ENCODE measurements around the gene CTCF.

CTCF gene

DNA sequence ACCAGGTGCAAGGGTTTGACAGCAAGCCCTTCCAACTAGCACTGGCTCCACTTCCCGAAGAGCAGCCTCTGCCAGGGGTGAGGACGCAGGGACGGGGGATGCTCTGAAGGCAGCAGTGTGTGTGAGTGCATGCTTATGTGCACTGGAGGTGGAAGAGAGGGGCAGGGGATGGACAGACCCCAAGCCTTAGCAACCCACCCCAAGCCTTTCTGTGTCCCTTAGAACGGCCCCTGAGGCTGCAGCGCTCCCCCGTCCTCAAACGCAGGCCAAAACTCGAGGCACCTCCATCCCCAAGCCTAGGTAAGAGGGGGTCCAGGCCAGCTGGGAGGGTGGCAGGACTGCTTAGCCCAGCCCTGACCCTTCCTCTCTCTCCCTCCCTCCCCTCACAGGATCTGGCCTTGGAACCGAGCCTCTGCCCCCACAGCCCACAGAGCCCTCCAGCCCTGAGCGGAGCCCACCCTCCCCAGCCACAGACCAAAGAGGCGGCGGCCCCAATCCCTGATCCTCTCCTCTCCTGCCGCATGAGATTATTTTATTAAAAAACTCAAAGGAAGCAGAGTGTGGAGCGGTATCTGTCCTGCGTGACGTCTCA, 94.8 kb downstream of the CTCF start:
- no peaks in the 10 kb centered on the region for H3K9me3 Mint-ChIP-seq
- DNase-seq (no peak), ATAC-seq (replicated peaks) (no peak)
- H3K27me3 Mint-ChIP-seq = no peaks in the 10 kb centered on the region
- peaks cover 17 to 22% of the 10 kb centered on the region in 2 donors for H3K4me1 Mint-ChIP-seq (ENCODE audit: low read depth in 2 of 2)
- H3K27ac Mint-ChIP-seq = peak overlapping the region in 1 of 2 donors; percentile 96
- no peak overlapping the region for H3K4me3 Mint-ChIP-seq
- peaks cover 44% of the 10 kb centered on the region for H3K36me3 Mint-ChIP-seq (ENCODE audit: insufficient read depth)

DNA sequence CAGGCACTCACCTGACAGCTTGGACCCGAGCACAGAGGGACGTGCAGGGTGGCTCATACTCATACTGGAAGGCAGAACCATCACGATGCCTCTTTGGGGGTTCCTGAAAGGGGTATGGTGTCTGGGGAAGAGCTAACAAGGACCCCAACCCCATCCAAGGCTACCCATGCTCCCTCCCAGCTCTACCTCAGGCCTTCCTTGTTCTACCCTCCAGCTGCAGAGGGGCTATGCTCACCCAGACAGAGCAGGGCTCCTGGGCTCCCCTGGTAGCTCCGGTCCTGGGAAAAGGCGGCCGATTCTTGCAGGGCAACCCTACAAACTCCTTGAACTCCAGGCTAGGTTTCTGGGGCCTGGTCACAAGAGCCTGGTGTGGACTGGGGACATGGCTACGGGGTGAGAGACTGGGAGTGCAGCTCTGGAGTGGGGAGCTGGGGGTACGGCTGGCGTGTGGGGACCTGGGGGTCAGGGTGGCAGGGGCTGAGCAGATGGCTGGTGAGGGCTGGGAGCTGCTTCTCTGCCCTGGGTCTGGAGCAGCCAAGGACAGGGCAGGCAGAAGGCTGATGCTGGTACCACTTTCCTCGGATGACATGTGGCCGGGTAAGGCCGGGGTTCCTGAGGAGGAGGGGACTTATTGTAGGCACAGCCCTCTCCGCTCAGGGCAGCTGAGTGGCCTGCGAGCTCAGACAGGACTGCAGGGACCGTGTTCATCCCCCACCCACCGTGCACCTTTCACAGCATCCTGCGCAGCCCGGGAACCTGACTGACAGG, 95.6 kb downstream of the CTCF start:
- Mint-ChIP-seq H3K9me3 (no peaks in the 10 kb centered on the region), H3K27ac (peak overlapping the region in 1 of 2 donors; percentile 96), H3K36me3 (ENCODE audit: insufficient read depth) (peaks cover 41% of the 10 kb centered on the region), H3K27me3 (no peaks in the 10 kb centered on the region), H3K4me1 (ENCODE audit: low read depth in 2 of 2) (peaks cover 17 to 22% of the 10 kb centered on the region in 2 donors), H3K4me3 (peak overlapping the region; percentile 88 to 92)
- ATAC-seq (replicated peaks) (no peak), DNase-seq (no peak)

DNA sequence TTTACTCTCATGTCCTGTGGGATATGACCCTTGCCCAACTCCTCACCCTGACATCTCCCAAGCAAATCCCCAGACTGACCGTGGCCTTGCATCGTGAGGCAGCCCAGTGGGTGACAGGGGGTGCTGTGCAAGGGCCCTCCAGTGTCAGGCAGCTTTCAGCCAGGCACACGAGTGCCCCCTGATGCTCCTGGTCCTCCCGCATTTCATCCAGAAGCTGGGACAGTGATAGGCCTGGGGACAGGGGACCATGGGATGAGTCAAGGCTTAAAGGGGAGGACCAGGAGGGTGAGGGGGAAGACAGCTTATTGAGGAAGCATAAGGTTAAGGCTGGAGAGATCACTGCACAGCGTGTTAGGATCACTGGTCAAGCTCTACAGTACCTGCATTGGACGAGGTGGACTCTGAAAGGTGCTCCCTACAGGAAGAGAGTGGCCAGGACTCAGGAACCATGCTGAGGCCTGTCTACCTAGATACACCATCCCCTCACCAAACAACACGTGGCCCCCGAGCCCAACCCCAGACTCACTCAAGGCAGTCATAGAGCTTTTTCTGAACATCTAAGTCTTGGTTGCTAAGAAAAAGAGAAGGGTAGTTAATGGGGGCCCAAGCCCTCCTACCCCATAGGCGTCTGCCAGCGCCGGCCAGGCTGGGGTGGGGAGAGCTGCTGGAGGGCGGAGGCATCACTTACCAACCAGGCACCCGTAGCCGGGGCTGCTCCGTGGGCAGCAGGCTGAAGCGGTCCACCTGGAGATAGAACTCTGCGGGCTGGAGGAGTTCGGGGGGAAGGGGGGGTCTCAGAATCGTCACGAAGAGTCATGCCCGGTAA, 96.7 kb downstream of the CTCF start:
- no peaks in the 10 kb centered on the region for H3K9me3 Mint-ChIP-seq
- H3K36me3 Mint-ChIP-seq (ENCODE audit: insufficient read depth) = peaks cover 38% of the 10 kb centered on the region
- DNase-seq (no peak), ATAC-seq (replicated peaks) (no peak)
- peak overlapping the region; percentile 88 to 92 for H3K4me3 Mint-ChIP-seq
- peak overlapping the region; percentile 91 to 96 for H3K27ac Mint-ChIP-seq
- H3K4me1 Mint-ChIP-seq (ENCODE audit: low read depth in 2 of 2) = peaks cover 17 to 22% of the 10 kb centered on the region in 2 donors
- H3K27me3 Mint-ChIP-seq = no peaks in the 10 kb centered on the region

DNA sequence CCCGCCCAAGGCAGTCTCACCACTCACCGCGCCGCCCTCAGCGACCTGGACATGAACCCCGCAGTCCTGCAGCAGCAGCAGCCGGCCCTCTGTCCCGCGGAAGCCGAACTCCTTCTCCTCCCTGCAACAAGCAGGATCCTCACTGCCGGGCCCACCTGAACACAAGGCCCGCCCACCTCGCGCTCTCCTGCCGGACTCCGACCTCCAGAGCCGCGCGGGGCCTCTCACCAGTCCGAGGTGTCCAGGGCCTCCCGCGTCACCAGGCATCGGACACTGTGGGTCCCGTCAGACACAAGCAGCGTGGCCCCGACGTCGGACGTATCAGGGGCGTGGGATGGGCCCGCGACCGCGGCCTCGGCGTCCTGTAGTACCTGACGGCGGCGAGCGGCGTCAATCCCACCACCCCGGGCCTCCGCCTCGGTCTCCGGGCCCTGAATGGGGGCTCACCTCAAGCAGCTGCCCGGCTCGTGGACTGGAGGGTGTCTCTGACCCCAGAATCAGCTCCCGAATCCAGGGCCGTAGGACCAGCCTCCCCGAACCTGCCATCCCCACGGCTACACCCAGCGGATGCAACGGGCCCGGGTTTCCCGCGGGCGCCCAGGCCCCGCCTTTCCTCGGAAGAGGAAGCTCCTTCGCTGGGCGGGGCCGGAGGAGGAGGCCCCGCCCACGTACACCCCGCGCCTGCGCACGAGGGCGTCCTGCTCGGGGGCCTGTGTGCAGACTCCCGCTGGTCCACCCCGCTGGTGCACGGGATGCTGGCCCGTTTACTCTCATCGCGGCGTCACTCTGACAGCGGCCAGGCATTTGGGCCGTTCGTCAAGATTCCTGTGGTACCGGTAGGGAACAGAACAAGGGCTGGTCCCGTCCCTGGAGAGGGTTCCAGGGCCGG, 97.6 kb downstream of the CTCF start, which contains the start of gene ACD:
Gene ACD, minus strand, starts transcription at position 586 of the 889 bp plus-strand sequence. Its CDS starts 40 bp downstream, at position 546.
- no peaks in the 10 kb centered on the region for H3K9me3 Mint-ChIP-seq
- no peaks in the 10 kb centered on the region for H3K27me3 Mint-ChIP-seq
- peaks cover 40% of the 10 kb centered on the region for H3K36me3 Mint-ChIP-seq (ENCODE audit: insufficient read depth)
- H3K27ac Mint-ChIP-seq = peak within 1 kb of the TSS; percentile 91 to 96
- DNase-seq = peak; percentile 90 to 94 (median 93)
- peak within 1 kb of the TSS; percentile 88 to 92 for H3K4me3 Mint-ChIP-seq
- ATAC-seq (replicated peaks) = peak; percentile 60
- peaks cover 17 to 22% of the 10 kb centered on the region in 2 donors for H3K4me1 Mint-ChIP-seq (ENCODE audit: low read depth in 2 of 2)

DNA sequence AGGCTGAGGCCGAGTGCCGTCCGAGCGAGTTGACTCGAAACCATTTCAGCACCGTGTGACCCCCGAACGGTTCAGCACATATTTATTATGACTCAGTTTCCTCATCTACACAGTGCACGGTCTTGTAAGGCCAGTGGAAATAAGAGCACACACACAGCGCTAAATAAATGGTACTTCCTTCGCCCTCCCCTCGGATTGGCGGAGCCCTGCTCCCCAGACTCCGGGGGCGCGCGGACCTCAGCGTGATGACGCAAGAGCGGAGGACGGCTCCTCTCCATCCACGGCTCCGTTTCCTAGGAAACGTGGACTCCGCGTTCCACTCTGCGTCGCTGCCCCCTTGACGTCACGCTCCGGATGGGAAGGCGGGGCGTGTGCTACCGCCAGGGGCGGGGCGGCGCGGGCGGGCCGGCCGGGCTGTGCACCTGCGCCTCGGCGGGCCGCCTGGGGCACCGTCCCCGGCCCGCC, 98.3 kb downstream of the CTCF start, which contains the start of gene PARD6A:
Gene PARD6A, plus strand, starts transcription at position 397 of the 465 bp plus-strand sequence. CDS start 79 bp downstream, outside the sequence.
- DNase-seq = peak; percentile 92 to 94 (median 94)
- Mint-ChIP-seq H3K9me3 (no peaks in the 10 kb centered on the region), H3K36me3 (ENCODE audit: insufficient read depth) (peaks cover 37% of the 10 kb centered on the region), H3K27me3 (no peaks in the 10 kb centered on the region), H3K4me3 (peak within 1 kb of the TSS; percentile 88 to 92), H3K27ac (peak within 1 kb of the TSS; percentile 91 to 96), H3K4me1 (ENCODE audit: low read depth in 2 of 2) (peaks cover 17 to 22% of the 10 kb centered on the region in 2 donors)
- peak; percentile 84 for ATAC-seq (replicated peaks)

DNA sequence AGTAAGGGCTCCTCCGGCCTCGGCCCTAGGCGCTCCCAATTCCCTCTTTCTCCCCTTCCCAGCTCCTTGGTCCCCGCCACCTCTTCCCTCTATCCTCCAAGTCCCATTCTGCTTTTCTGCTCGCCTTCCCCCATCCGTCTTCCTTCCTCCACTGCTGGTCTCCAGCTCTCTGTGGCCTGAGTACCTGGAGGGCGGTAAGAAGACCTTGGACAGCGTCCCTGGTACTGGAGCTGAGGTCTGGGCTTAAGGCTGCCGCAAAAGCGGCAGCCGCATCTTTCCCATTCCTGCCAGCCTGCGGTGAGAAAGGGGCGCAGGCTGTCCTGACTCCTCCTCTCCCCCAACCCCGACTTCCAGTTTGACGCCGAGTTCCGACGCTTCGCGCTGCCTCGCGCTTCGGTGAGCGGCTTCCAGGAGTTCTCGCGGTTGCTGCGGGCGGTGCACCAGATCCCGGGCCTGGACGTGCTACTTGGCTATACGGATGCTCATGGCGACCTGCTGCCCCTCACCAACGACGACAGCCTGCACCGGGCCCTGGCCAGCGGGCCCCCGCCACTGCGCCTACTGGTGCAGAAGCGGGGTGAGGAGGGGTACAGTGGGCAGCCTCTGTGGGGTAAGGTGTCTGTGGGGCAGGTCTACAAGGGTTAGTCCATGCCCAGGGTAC, 98.9 kb downstream of the CTCF start:
- Mint-ChIP-seq H3K27me3 (no peaks in the 10 kb centered on the region), H3K4me3 (peak overlapping the region; percentile 88 to 92), H3K36me3 (ENCODE audit: insufficient read depth) (peaks cover 30% of the 10 kb centered on the region), H3K27ac (peak overlapping the region; percentile 91 to 96), H3K9me3 (no peaks in the 10 kb centered on the region), H3K4me1 (ENCODE audit: low read depth in 2 of 2) (peaks cover 17 to 22% of the 10 kb centered on the region in 2 donors)
- ATAC-seq (replicated peaks) (no peak), DNase-seq (no peak)

DNA sequence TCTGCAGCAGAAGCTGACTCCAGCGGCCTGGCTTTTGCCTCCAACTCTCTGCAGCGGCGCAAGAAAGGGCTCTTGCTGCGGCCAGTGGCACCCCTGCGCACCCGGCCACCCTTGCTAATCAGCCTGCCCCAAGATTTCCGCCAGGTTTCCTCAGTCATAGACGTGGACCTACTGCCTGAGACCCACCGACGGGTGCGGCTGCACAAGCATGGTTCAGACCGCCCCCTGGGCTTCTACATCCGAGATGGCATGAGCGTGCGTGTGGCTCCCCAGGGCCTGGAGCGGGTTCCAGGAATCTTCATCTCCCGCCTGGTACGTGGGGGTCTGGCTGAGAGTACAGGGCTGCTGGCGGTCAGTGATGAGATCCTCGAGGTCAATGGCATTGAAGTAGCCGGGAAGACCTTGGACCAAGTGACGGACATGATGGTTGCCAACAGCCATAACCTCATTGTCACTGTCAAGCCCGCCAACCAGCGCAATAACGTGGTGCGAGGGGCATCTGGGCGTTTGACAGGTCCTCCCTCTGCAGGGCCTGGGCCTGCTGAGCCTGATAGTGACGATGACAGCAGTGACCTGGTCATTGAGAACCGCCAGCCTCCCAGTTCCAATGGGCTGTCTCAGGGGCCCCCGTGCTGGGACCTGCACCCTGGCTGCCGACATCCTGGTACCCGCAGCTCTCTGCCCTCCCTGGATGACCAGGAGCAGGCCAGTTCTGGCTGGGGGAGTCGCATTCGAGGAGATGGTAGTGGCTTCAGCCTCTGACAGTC, 99.7 kb downstream of the CTCF start:
- ATAC-seq (replicated peaks) (no peak), DNase-seq (no peak)
- peaks cover 19 to 22% of the 10 kb centered on the region in 2 donors for H3K4me1 Mint-ChIP-seq (ENCODE audit: low read depth in 2 of 2)
- peak overlapping the region; percentile 88 to 92 for H3K4me3 Mint-ChIP-seq
- H3K36me3 Mint-ChIP-seq (ENCODE audit: insufficient read depth) = peaks cover 33% of the 10 kb centered on the region
- H3K9me3 Mint-ChIP-seq = no peaks in the 10 kb centered on the region
- no peaks in the 10 kb centered on the region for H3K27me3 Mint-ChIP-seq
- peak overlapping the region in 1 of 2 donors; percentile 96 for H3K27ac Mint-ChIP-seq

DNA sequence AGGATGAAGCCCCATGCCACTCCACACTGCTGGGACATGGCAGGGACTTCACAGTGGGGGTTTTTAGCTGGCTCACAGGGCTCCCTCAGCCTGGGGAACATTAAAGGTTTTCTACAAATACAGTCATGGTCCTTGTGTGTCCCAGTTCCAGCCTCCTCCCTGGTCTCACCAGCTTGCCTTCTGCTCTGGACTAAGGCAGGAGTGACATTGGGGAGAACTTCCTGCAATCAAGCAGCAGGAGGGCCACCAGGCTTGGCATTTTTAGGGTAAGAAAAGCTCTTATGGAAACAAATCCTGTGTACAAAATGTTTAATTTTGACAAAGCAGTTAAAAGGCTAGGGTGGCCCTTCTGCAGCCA, 100.3 kb downstream of the CTCF start:
- Mint-ChIP-seq H3K27ac (no peak overlapping the region), H3K4me1 (ENCODE audit: low read depth in 2 of 2) (peaks cover 22 to 24% of the 10 kb centered on the region in 2 donors), H3K4me3 (no peak overlapping the region), H3K9me3 (no peaks in the 10 kb centered on the region), H3K27me3 (no peaks in the 10 kb centered on the region), H3K36me3 (ENCODE audit: insufficient read depth) (peaks cover 29% of the 10 kb centered on the region)
- no peak for ATAC-seq (replicated peaks)
- DNase-seq = no peak

DNA sequence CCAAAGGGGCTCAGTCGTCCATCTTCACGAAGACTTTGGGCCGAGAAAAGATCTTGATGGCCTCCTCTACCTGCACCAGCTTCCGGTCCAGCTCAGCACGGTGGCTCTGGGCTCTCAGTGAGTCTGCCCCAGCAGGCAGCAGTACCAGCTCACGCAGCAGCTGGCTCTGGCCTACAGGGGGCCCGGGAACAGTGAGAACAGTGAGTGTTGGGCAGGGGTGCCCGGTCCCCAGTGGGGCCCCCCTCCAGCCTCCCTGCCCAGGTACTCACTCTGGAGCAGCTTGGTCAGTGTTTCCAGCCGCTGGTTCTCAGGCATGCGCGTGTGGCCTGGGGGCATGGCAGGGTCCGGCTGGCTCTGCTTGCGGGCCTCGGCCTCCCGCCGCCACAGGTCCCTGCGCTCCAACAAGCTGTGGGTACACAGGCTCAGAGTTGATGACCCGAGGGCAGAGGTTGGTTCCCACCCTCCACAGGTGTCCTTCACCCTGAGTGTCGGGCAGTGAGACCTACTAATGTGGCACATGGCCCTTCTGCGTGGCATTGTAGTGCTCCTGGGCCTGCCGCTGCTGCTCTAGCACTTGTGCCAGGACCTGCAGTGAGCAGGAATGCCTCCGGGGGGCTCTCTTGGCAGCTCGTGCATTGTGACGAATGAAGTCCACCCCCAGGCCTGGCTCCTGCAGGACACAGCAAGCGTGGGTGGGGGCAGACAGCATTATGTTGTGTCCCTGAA, 101.0 kb downstream of the CTCF start:
- H3K27ac Mint-ChIP-seq = no peak overlapping the region
- H3K36me3 Mint-ChIP-seq (ENCODE audit: insufficient read depth) = peaks cover 29% of the 10 kb centered on the region
- H3K9me3 Mint-ChIP-seq = no peaks in the 10 kb centered on the region
- DNase-seq (no peak), ATAC-seq (replicated peaks) (no peak)
- H3K27me3 Mint-ChIP-seq = no peaks in the 10 kb centered on the region
- H3K4me1 Mint-ChIP-seq (ENCODE audit: low read depth in 2 of 2) = peaks cover 22 to 28% of the 10 kb centered on the region in 2 donors
- H3K4me3 Mint-ChIP-seq = no peak overlapping the region

DNA sequence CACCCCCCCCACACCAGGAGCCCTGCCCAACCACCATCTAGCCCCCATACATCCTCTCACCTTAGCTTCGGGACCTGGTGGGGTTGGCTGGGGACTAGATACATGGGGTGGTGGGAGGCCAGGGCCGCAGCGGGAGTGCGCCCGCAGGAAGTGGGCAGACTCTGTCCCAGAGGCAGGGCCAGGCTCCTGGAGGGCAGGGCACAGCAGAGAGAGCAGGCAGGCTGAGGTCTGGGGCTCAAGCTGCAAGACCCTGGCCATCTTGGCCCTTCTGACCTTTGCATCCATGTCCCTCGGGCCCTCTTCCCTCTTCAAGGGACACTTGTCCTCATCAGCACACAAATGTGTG, 101.5 kb downstream of the CTCF start:
- no peak overlapping the region for H3K4me3 Mint-ChIP-seq

DNA sequence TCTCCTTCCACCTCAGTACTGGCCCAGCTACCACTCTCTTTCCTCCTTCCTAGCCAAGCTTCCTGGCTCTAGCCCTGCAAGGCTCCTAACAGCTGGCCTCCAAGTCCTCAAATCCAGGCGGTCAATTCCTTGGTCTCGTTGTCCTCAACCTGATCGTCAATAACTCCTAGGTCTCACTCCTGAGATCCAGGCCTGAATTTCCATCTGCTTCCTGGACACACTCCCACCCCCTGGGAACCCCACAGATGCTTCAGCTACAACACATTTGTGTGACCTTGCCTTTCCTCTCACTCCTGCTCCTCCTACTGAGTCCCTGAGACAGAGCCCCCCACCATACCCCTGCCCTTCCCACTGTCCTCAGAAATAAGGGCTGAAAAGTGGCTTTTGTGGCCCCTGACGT, 101.9 kb downstream of the CTCF start:
- Mint-ChIP-seq H3K9me3 (no peaks in the 10 kb centered on the region), H3K27ac (peak overlapping the region; percentile 8 to 72), H3K27me3 (no peaks in the 10 kb centered on the region), H3K4me3 (no peak overlapping the region), H3K4me1 (ENCODE audit: low read depth in 2 of 2) (peaks cover 13 to 21% of the 10 kb centered on the region in 2 donors), H3K36me3 (ENCODE audit: insufficient read depth) (peaks cover 26% of the 10 kb centered on the region)
- DNase-seq = no peak
- no peak for ATAC-seq (replicated peaks)

More for the DNA sequence above, 101.5 kb downstream of the CTCF start:
- peak overlapping the region; percentile 8 to 72 for H3K27ac Mint-ChIP-seq
- ATAC-seq (replicated peaks) = no peak
- no peaks in the 10 kb centered on the region for H3K9me3 Mint-ChIP-seq
- no peak for DNase-seq
- peaks cover 29% of the 10 kb centered on the region for H3K36me3 Mint-ChIP-seq (ENCODE audit: insufficient read depth)
- H3K4me1 Mint-ChIP-seq (ENCODE audit: low read depth in 2 of 2) = peaks cover 17 to 25% of the 10 kb centered on the region in 2 donors
- H3K27me3 Mint-ChIP-seq = no peaks in the 10 kb centered on the region
